GM13976 (cell line): ENCODE data around the gene MISFA.

ENCODE experiments used
- DNase-seq: peaks from one replicate; pipeline ENCODE4 v3.0.0; 2012; ENCODE audit warnings: low spot score
- in situ Hi-C: fragments of 300-500 bp; cut with MboI; formaldehyde crosslinking; loops from one replicate; pipeline ENCODE4 v1.12.0; 2022; ENCODE audit warnings: low sequenced_read_pairs, mixed read lengths, inconsistent platforms; ENCODE audit not compliant: unreplicated experiment
- TF ChIP-seq, protein P1 (sequence below): IDR thresholded peaks from 2 replicates; pipeline ENCODE4 v1.5.1; 2012; ENCODE audit warnings: borderline replicate concordance, mild to moderate bottlenecking; ENCODE audit not compliant: insufficient read depth; ENCODE audit errors: extremely low read depth, missing control alignments, control extremely low read depth

The MISFA gene

DNA sequence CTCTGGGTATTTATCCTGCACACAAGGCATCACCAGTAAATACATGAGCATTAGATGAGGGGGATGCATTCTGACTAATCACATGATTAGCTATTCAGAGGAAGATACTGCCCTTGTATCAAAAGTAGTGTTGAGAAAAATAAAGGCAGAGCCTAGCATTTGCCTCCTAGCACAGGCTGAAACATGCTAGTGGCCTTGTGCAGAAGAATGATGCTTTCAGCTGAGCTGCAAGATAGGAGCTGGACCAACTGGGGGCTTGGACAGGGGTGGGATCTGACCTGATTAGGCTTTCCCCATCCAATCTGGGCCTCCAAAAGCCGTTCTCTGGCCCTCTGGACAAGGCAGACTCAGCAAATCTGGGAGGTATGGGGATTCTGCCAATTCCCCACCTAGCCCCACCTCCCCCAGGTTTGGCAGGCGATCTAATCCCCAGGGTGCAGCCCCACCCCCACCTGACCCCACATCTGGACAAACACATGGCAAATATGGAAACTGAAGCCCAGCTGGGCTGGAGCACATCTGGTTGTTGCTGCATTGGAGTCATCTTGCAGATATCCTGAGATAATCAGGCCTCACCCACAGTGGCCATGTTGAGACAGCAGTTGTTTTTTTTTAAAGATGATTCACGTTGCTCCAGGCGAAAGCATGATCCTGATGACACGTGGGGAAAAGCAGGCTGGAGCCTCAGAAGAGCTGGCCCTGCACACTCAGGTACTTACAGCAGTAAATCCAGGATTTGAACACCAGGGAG lies 4.4 kb upstream of the MISFA start:
- TF ChIP-seq, protein P1, sequence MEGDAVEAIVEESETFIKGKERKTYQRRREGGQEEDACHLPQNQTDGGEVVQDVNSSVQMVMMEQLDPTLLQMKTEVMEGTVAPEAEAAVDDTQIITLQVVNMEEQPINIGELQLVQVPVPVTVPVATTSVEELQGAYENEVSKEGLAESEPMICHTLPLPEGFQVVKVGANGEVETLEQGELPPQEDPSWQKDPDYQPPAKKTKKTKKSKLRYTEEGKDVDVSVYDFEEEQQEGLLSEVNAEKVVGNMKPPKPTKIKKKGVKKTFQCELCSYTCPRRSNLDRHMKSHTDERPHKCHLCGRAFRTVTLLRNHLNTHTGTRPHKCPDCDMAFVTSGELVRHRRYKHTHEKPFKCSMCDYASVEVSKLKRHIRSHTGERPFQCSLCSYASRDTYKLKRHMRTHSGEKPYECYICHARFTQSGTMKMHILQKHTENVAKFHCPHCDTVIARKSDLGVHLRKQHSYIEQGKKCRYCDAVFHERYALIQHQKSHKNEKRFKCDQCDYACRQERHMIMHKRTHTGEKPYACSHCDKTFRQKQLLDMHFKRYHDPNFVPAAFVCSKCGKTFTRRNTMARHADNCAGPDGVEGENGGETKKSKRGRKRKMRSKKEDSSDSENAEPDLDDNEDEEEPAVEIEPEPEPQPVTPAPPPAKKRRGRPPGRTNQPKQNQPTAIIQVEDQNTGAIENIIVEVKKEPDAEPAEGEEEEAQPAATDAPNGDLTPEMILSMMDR = no peak
- no peak for DNase-seq
- in situ Hi-C loops = no loop called here

DNA sequence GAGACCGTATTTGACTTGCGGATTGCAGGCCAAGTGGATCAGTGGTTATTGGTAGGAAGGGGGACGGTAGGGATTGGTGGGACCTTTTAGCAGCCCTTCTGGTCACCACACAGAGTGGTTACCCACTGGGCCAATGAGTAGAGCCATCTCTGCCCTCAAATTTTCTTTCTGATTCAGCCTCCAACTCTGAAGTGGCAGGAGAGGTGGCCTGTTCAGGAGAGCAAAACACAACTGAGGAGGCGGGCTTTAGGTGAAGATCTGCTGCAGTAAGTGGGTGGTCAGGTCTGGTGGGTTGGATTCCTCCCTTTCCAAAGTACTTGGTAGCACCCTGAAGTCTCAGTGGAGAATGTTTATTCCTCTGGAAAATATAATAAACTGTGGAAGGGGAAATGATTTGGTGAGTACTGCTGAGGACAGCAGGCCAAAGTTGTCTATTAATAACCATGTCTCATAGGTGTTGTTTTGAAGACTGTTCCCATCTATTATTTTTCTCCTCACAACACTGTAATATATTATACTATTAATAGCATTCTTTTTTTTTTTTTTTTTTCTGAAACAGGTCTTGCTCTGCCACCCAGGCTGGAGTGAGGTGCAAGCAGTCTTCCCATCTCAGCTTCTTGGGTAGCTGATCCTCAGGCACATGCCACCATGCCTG lies 1.5 kb downstream of the MISFA start:
- DNase-seq = no peak
- in situ Hi-C loops = no loop called here

DNA sequence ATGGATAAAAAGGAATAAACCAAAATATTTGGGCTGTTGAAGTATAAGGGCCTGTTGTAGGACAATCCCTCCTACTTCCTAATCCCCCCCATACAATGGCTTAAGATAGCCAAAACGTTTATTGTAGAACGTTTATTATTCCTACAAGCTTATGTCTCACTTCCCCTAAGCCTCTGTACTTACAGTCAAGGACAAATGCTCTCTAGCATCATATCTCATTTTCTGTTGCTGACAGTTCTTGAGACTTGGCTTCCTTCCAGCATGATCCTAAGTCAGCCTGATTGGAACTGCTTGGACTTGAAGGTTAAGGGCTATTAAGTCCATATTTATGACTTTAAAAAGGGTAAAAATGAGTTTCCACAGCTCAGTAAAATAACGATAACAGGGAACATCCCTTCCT lies 8.8 kb downstream of the MISFA start:
- no peak for DNase-seq
- TF ChIP-seq, protein P1 = no peak
- in situ Hi-C loops = no loop called here

More for the DNA sequence above, 1.5 kb downstream of the MISFA start:
- TF ChIP-seq, protein P1 = no peak

DNA sequence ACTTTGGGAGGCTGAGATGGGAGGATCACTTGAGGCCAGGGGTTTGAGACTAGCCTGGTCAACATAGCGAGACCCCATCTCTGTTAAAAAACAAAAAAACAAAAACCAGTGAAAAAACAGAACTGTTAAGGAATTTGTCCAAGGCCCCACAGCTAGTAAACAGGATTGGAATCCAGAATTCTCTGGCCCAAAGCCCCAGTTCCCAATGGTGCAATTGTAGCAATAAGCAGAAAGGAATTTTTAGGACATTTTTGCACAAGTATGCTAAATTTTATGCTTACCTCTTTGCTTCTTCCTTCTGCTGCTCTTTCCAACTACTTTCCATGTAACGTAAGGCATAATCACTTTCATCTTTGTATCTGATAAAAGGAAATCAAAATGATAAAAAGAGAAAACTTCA lies 11.6 kb downstream of the MISFA start:
- TF ChIP-seq, protein P1 = no peak

DNA sequence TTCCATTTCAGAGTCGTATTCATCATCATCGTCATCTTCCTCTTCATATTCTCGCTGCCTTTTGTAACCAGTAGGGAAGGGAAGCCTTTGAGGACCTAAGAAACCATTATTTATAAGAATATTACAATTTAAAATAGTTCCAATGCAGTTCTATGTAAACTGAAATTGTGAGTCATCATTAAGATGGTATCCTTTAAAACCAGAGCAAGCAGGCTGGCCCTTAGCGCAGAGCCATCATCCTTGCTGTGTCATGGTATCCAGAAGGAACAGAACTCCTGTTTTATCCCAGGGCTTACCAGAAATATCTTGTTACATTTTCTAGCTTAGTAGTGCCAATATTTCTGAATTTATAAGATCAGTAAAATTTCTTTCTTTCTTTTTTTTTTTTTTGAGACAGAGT lies 12.8 kb downstream of the MISFA start:
- TF ChIP-seq, protein P1 = no peak
- in situ Hi-C loops = no loop called here
- no peak for DNase-seq

More for the DNA sequence above, 11.6 kb downstream of the MISFA start:
- in situ Hi-C loops = no loop called here
- DNase-seq = no peak

DNA sequence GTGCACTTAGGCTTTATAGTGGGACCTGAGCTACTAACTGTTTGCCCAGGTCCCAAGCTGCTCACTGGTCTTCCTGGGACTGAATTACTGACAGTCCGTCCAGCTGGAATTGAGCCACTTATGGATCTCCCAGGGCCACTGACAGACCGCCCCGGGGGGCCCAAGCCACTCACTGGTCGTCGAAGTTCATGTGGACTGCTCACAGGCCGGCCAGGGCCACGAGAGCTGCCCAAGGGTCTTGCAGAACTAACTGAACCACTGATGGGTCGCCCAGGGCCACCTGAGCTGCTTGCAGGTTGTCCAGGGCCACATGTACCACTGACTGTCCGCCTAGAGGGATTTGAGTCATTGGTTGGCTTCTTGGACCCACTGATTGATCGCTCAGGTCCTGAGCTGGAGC lies 15.1 kb downstream of the MISFA start:
- DNase-seq = no peak
- TF ChIP-seq, protein P1 = no peak
- in situ Hi-C loops = no loop called here
